GM08714 (cell line): Measurements from ENCODE around the gene MRPL37.
"Not testable (repeated sequence)": the region's sequence is repeated elsewhere in the genome, so short reads cannot be mapped to it uniquely, and the experiment has no call there.

Experiments
- H3K4me3 ChIP-seq: fragments of 200-500 bp; sonication (Bioruptor generic); 2 replicates; pipeline ENCODE4 v1.5.1; 2014; ENCODE audit warnings: mild to moderate bottlenecking, low read length, inconsistent platforms
- ZNF274 ChIP-seq: IDR thresholded peaks from 2 replicates; pipeline ENCODE4 v1.6.1; 2012; ENCODE audit warnings: mild to moderate bottlenecking, low read depth, low read length

The MRPL37 gene

GRCh38 chr1:54221113-54221834 lies 21.3 kb downstream of the MRPL37 start:
- H3K4me3 ChIP-seq: no peak overlapping the region
- no peak for TF ChIP-seq ZNF274

GRCh38 chr1:54221867-54222484 lies 22.0 kb downstream of the MRPL37 start:
- TF ChIP-seq ZNF274: no peak
- H3K4me3 ChIP-seq: no peak overlapping the region

GRCh38 chr1:54222711-54223110 lies 22.7 kb downstream of the MRPL37 start:
- H3K4me3 ChIP-seq: no peak overlapping the region
- TF ChIP-seq ZNF274: no peak

- no peak for TF ChIP-seq ZNF274
- H3K4me3 ChIP-seq: no peak overlapping the region
Observed at GRCh38 chr1:54223441-54224202, 23.7 kb downstream of the MRPL37 start.

- H3K4me3 ChIP-seq: no peak overlapping the region
- no peak for TF ChIP-seq ZNF274
Observed at GRCh38 chr1:54224233-54224632, 24.3 kb downstream of the MRPL37 start.

- TF ChIP-seq ZNF274: no peak
- no peak overlapping the region for H3K4me3 ChIP-seq
Observed at GRCh38 chr1:54225378-54225777, 25.4 kb downstream of the MRPL37 start.

GRCh38 chr1:54225986-54226559 lies 26.1 kb downstream of the MRPL37 start:
- TF ChIP-seq ZNF274: no peak
- no peak overlapping the region for H3K4me3 ChIP-seq

GRCh38 chr1:54227091-54227602 lies 27.2 kb downstream of the MRPL37 start:
- no peak for TF ChIP-seq ZNF274
- no peak overlapping the region for H3K4me3 ChIP-seq

GRCh38 chr1:54227891-54228310 lies 27.9 kb downstream of the MRPL37 start:
- no peak for TF ChIP-seq ZNF274
- no peak overlapping the region for H3K4me3 ChIP-seq

GRCh38 chr1:54228638-54229079 lies 28.7 kb downstream of the MRPL37 start:
- H3K4me3 ChIP-seq: no peak overlapping the region
- TF ChIP-seq ZNF274: no peak

- no peak for TF ChIP-seq ZNF274
- no peak overlapping the region for H3K4me3 ChIP-seq
Observed at GRCh38 chr1:54229281-54229891, 29.4 kb downstream of the MRPL37 start.

GRCh38 chr1:54230507-54231339 lies 30.8 kb downstream of the MRPL37 start:
- TF ChIP-seq ZNF274: no peak
- no peak overlapping the region for H3K4me3 ChIP-seq

- not testable (repeated sequence) for H3K4me3 ChIP-seq
Observed at GRCh38 chr1:54233196-54233595, 33.2 kb downstream of the MRPL37 start.

GRCh38 chr1:54234284-54234683 lies 34.3 kb downstream of the MRPL37 start:
- no peak overlapping the region for H3K4me3 ChIP-seq
- no peak for TF ChIP-seq ZNF274
